Measurements from ENCODE around the gene GPANK1.

Gene GPANK1

DNA sequence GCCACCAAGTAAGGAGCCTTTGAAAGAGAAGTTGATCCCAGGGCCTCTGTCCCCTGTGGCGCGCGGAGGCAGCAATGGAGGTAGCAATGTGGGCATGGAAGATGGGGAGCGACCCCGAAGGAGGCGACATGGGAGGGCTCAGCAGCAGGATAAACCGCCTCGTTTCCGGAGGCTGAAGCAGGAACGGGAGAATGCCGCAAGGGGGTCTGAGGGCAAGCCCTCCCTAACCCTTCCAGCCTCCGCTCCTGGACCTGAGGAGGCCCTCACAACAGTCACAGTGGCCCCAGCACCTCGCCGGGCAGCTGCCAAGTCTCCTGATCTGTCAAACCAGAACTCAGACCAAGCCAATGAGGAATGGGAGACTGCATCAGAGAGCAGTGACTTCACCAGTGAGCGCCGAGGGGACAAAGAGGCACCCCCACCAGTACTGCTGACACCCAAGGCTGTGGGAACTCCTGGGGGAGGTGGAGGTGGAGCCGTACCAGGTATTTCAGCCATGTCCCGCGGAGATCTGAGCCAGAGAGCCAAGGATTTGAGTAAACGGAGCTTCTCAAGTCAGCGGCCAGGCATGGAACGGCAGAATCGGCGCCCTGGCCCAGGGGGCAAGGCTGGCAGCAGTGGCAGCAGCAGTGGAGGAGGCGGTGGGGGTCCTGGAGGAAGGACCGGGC, 32.4 kb downstream of the GPANK1 start (continued):
- no peak for TF ChIP-seq ZNF37A (tag by site-specific recombination; IDR thresholded peaks at IDR 0.05)

DNA sequence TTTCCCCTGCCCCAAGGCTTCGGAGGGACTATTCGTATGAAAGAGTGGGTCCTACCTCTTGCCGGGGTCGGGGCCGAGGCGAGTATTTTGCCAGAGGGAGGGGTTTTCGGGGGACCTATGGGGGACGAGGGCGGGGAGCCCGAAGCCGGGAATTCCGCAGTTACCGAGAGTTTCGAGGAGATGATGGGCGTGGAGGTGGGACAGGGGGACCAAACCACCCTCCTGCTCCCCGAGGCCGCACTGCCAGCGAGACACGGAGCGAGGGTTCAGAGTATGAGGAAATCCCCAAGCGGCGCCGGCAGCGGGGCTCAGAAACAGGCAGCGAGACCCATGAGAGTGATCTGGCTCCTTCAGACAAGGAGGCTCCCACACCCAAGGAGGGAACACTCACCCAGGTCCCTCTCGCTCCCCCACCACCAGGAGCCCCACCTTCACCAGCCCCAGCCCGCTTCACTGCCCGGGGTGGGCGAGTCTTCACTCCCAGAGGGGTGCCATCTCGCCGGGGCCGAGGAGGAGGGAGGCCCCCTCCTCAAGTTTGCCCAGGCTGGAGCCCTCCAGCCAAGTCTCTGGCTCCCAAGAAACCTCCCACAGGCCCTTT, 33.0 kb downstream of the GPANK1 start:
- ChIA-PET CTCF (no interaction called here), POLR2A (interaction anchor here (0.7 to 11.0 kb wide), 3 partner anchors 6 to 85 kb away, joined by 3 to 123 read pairs (median 4); partner anchors contain the start of genes ATP6V1G2 and GPANK1)
- 0 out of 2 replicates have a peak overlapping the region, but pooled peaks have one; percentile 21 for H3K27ac ChIP-seq (ENCODE audit: extremely low read depth, low read depth, low read length)
- peaks cover 66 to 100% of the 10 kb centered on the region in 2 experiments for H3K36me3 ChIP-seq (ENCODE audit: control insufficient read depth in 2 of 2, insufficient read depth in 1 of 2, low read length in 2 of 2)
- TF ChIP-seq, protein P1, sequence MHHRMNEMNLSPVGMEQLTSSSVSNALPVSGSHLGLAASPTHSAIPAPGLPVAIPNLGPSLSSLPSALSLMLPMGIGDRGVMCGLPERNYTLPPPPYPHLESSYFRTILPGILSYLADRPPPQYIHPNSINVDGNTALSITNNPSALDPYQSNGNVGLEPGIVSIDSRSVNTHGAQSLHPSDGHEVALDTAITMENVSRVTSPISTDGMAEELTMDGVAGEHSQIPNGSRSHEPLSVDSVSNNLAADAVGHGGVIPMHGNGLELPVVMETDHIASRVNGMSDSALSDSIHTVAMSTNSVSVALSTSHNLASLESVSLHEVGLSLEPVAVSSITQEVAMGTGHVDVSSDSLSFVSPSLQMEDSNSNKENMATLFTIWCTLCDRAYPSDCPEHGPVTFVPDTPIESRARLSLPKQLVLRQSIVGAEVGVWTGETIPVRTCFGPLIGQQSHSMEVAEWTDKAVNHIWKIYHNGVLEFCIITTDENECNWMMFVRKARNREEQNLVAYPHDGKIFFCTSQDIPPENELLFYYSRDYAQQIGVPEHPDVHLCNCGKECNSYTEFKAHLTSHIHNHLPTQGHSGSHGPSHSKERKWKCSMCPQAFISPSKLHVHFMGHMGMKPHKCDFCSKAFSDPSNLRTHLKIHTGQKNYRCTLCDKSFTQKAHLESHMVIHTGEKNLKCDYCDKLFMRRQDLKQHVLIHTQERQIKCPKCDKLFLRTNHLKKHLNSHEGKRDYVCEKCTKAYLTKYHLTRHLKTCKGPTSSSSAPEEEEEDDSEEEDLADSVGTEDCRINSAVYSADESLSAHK (tag by site-specific recombination; IDR thresholded peaks at IDR 0.05) = peak; percentile 83
- TF ChIP-seq GLIS2 (tag by site-specific recombination; IDR thresholded peaks at IDR 0.05) (0 out of 2 replicates have a peak, but pooled peaks have one; percentile 11), ZNF366 (tag by site-specific recombination; conservative IDR thresholded peaks at IDR 0.05) (no peak)
- no peak overlapping the region for H3K4me3 ChIP-seq (ENCODE audit: low read depth, low read length)
- H3K4me1 ChIP-seq (ENCODE audit: control insufficient read depth, insufficient read depth, low read length) = no peaks in the 10 kb centered on the region
- H3K9me3 ChIP-seq (ENCODE audit: control insufficient read depth, insufficient read depth, low read depth, low read length) = no peaks in the 10 kb centered on the region

DNA sequence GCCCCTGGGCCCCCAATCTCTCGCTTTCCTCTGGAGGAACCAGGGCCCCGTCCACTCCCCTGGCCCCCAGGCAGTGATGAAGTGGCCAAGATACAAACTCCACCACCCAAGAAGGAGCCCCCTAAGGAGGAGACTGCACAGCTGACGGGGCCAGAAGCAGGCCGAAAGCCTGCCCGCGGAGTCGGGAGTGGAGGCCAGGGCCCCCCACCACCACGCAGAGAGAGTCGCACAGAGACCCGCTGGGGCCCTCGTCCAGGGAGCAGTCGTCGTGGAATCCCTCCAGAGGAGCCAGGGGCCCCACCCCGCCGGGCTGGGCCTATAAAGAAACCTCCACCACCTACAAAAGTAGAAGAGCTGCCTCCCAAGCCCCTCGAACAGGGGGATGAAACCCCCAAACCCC, 33.6 kb downstream of the GPANK1 start:
- TF ChIP-seq GLIS2 (tag by site-specific recombination; IDR thresholded peaks at IDR 0.05) (peak; percentile 56), ZNF416 (tag by site-specific recombination; IDR thresholded peaks at IDR 0.05) (no peak)
- POLR2A ChIA-PET = interaction anchor here (0.7 to 11.0 kb wide), 3 partner anchors 5 to 85 kb away, joined by 3 to 123 read pairs (median 4); partner anchors contain the start of genes ATP6V1G2 and GPANK1
- Histone ChIP-seq H3K36me3 (ENCODE audit: control insufficient read depth in 2 of 2, insufficient read depth in 1 of 2, low read length in 2 of 2) (peaks cover 68 to 100% of the 10 kb centered on the region in 2 experiments), H3K27ac (ENCODE audit: extremely low read depth, low read depth, low read length) (no peak overlapping the region), H3K9me3 (ENCODE audit: control insufficient read depth, insufficient read depth, low read depth, low read length) (no peaks in the 10 kb centered on the region), H3K4me3 (ENCODE audit: low read depth, low read length) (no peak overlapping the region), H3K4me1 (ENCODE audit: control insufficient read depth, insufficient read depth, low read length) (no peaks in the 10 kb centered on the region)
- CTCF ChIA-PET = no interaction called here

DNA sequence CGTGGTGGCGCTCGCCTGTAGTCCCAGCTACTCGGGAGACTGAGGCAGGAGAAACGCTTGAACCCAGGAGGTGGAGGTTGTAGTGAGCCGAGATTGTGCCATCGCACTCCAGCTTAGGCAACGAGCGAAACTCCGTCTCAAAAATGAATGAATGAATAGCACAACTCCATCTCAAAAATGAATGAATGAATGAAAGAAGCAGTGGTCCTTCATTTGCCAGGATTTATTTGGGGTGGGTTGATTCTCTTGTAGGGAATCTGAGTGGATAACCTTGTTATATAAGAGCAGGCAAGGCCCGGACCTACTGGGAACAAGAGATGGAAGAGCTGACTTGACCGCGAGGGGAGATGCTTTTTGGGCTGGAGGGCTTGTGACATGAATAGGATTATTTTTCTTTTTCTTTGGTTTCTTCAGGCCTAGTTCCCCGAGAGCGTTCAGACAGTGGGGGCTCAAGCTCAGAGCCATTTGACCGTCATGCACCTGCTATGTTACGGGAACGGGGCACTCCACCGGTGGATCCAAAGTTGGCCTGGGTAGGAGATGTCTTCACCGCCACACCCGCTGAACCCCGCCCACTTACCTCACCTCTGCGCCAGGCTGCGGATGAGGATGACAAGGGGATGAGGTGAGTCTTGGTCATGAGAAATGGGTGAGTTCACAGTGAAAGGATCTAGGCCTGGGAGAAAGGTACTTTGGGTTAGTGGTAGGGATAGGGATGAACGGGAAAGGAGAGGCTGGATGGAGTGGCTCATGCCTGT, 34.4 kb downstream of the GPANK1 start:
- H3K27ac ChIP-seq (ENCODE audit: extremely low read depth, low read depth, low read length) = no peak overlapping the region
- CTCF ChIA-PET = interaction anchor here (0.7 to 0.8 kb wide), 2 partner anchors 23 to 79 kb away, joined by 3 to 5 read pairs; no protein-coding TSS in a partner anchor
- no peak overlapping the region for H3K4me3 ChIP-seq (ENCODE audit: low read depth, low read length)
- H3K36me3 ChIP-seq (ENCODE audit: control insufficient read depth in 2 of 2, insufficient read depth in 1 of 2, low read length in 2 of 2) = peaks cover 72 to 100% of the 10 kb centered on the region in 2 experiments
- POLR2A ChIA-PET = interaction anchor here (0.6 to 9.7 kb wide), 4 partner anchors 6 to 107 kb away, joined by 3 to 123 read pairs (median 4); partner anchors contain the start of gene BAG6
- H3K9me3 ChIP-seq (ENCODE audit: control insufficient read depth, insufficient read depth, low read depth, low read length) = no peaks in the 10 kb centered on the region
- no peaks in the 10 kb centered on the region for H3K4me1 ChIP-seq (ENCODE audit: control insufficient read depth, insufficient read depth, low read length)
- TF ChIP-seq ZSCAN30 (tag by site-specific recombination; IDR thresholded peaks at IDR 0.05) (no peak), KLF1 (tag by site-specific recombination; IDR thresholded peaks at IDR 0.05) (peak; percentile 85), KLF9 (tag by site-specific recombination; IDR thresholded peaks at IDR 0.05; ENCODE audit: low read depth) (peak; percentile 56; the same call in 1 of the 2 replicates), KLF8 (tag by site-specific recombination; IDR thresholded peaks at IDR 0.05) (peak; percentile 52; the same call in 1 of the 2 replicates), PRDM1 (tag by site-specific recombination; IDR thresholded peaks at IDR 0.05) (peak; percentile 89)

DNA sequence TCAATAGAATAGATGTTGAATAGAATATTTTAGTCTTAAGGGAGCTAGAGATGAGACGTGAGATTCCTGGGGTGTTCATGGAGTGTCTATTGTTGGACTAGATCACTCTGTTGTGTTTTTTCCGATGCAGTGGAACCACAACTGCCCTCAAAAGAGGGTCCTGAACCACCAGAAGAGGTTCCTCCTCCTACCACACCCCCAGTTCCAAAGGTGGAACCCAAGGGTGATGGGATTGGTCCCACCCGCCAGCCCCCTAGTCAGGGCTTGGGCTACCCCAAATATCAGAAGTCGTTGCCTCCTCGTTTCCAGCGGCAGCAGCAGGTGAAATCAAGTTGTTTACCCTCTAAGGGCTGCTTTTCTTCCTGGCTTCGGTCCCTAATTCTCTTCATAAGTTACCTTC, 35.8 kb downstream of the GPANK1 start:
- TF ChIP-seq, protein P2, sequence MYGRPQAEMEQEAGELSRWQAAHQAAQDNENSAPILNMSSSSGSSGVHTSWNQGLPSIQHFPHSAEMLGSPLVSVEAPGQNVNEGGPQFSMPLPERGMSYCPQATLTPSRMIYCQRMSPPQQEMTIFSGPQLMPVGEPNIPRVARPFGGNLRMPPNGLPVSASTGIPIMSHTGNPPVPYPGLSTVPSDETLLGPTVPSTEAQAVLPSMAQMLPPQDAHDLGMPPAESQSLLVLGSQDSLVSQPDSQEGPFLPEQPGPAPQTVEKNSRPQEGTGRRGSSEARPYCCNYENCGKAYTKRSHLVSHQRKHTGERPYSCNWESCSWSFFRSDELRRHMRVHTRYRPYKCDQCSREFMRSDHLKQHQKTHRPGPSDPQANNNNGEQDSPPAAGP (tag by site-specific recombination; IDR thresholded peaks at IDR 0.05) = no peak
- no peak for TF ChIP-seq ZFP3 (tag by site-specific recombination; IDR thresholded peaks at IDR 0.05; ENCODE audit: low read depth)
- TF ChIP-seq, protein P3, sequence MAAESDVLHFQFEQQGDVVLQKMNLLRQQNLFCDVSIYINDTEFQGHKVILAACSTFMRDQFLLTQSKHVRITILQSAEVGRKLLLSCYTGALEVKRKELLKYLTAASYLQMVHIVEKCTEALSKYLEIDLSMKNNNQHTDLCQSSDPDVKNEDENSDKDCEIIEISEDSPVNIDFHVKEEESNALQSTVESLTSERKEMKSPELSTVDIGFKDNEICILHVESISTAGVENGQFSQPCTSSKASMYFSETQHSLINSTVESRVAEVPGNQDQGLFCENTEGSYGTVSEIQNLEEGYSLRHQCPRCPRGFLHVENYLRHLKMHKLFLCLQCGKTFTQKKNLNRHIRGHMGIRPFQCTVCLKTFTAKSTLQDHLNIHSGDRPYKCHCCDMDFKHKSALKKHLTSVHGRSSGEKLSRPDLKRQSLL (tag by site-specific recombination; IDR thresholded peaks at IDR 0.05) = no peak
- no peak for TF ChIP-seq ZNF211 (tag by site-specific recombination; IDR thresholded peaks at IDR 0.05; ENCODE audit: low read depth)
- no peak for TF ChIP-seq ZNF747 (tag by site-specific recombination; IDR thresholded peaks at IDR 0.05)
- TF ChIP-seq ZNF707 (tag by site-specific recombination; IDR thresholded peaks at IDR 0.05) = no peak
- no peak for TF ChIP-seq ZNF768 (tag by site-specific recombination; IDR thresholded peaks at IDR 0.05)
- Histone ChIP-seq H3K9me3 (ENCODE audit: control insufficient read depth, insufficient read depth, low read depth, low read length) (no peaks in the 10 kb centered on the region), H3K4me3 (ENCODE audit: low read depth, low read length) (no peak overlapping the region), H3K36me3 (ENCODE audit: control insufficient read depth in 2 of 2, insufficient read depth in 1 of 2, low read length in 2 of 2) (peaks cover 76 to 100% of the 10 kb centered on the region in 2 experiments), H3K4me1 (ENCODE audit: control insufficient read depth, insufficient read depth, low read length) (no peaks in the 10 kb centered on the region), H3K27ac (ENCODE audit: extremely low read depth, low read depth, low read length) (no peak overlapping the region)
- POLR2A ChIA-PET = interaction anchor here (9.7 kb wide), 1 partner anchor 7 kb away, joined by 123 read pairs; no protein-coding TSS in a partner anchor
- CTCF ChIA-PET = interaction anchor here (0.6 kb wide), 1 partner anchor 193 kb away, joined by 4 read pairs; no protein-coding TSS in a partner anchor

Data from HEK293 (cell line).